Esophagus muscularis mucosa (tissue), 4 donors: ENCODE results near the gene ZNF408. TPM values are rescaled to one million over a fixed set of nuclear protein-coding genes. Genes with fewer than 3 reads are reported as not detected.
"Not testable (repeated sequence)": the region's sequence is repeated elsewhere in the genome, so short reads cannot be mapped to it uniquely, and the experiment has no call there.

ENCODE experiments used
- DNase-seq: peaks from one replicate; pipeline ENCODE4 v3.0.0-alpha.2; 2017; ENCODE audit errors: extremely low spot score
- H3K27ac ChIP-seq, 4 donors: fragments of 200-600 bp; sonication (generic); replicated peaks in 1 of 4; 1 replicate in 3 of 4; 2 replicates in 1 of 4; pipeline ENCODE4 v1.5.1; 2016 to 2019; ENCODE audit warnings: mild to moderate bottlenecking in 1 of 4
- H3K27me3 ChIP-seq, 4 donors: fragments of 200-600 bp; sonication (generic); one replicate each; pipeline versions ENCODE4 v1.5.1 to v1.6.0; 2016 to 2019
- H3K36me3 ChIP-seq, 4 donors: fragments of 200-600 bp; sonication (generic); one replicate each; pipeline ENCODE4 v1.5.1; 2016 to 2019
- H3K4me1 ChIP-seq, 4 donors: fragments of 200-600 bp; sonication (generic); one replicate each; pipeline ENCODE4 v1.5.1; 2016 to 2019
- H3K4me3 ChIP-seq, 4 donors: fragments of 200-600 bp; sonication (generic); 1 replicate in 2 of 4; 2 replicates in 2 of 4; pipeline ENCODE4 v1.5.1; 2016 to 2019; ENCODE audit warnings: mild to moderate bottlenecking in 4 of 4, moderate library complexity in 1 of 4
- H3K9me3 ChIP-seq, 4 donors: fragments of 200-600 bp; sonication (generic); 1 replicate in 3 of 4; 2 replicates in 1 of 4; pipeline ENCODE4 v1.5.1; 2016 to 2019
- EP300 ChIP-seq: sonication (generic); formaldehyde crosslinking; IDR thresholded peaks from one replicate; pipeline ENCODE4 v1.6.1; 2017; ENCODE audit warnings: antibody characterized with exemption
- POLR2A ChIP-seq: fragments of 450-650 bp; IDR thresholded peaks from one replicate; pipeline ENCODE4 v1.6.1; 2017; ENCODE audit warnings: antibody characterized with exemption, moderate library complexity, mild to moderate bottlenecking, low read depth
- POLR2AphosphoS5 ChIP-seq, 2 donors: sonication (generic); formaldehyde crosslinking; IDR thresholded peaks; one replicate each; pipeline ENCODE4 v1.6.1; 2017; ENCODE audit warnings: antibody characterized with exemption in 2 of 2
- WGBS: methylation state at CpG from one replicate; pipeline ENCODE4 v1.1.5; 2018; 5-methylcytosine and 5-hydroxymethylcytosine counted together
- intact Hi-C: fragments of 100-400 bp; cut with DNase I; formaldehyde crosslinking; loops from one replicate; pipeline ENCODE4 v1.15.1; 2023
- total RNA-seq, 4 donors: library from RNA; depleted of rRNA; stranded (reverse); fragments of >200 nt; gene quantifications; one replicate each; pipeline versions ENCODE4 v1.1.0 to v1.2.1, GENCODE V29; 2016
- TF ChIP-seq, protein P1 (sequence below), 3 experiments: fragments of 200-600 bp in 2 of 3; fragments of 450-650 bp in 1 of 3; sonication (generic) in 2 of 3; IDR thresholded peaks; one replicate each; pipeline ENCODE4 v1.5.1; 2017 to 2019; ENCODE audit warnings: antibody characterized with exemption in 3 of 3, mild to moderate bottlenecking in 2 of 3, moderate library complexity in 1 of 3

The ZNF408 gene
- total RNA-seq, 4 donors from 2014 or later, result 7.1 to 12.6 (median 10.3) TPM

DNA sequence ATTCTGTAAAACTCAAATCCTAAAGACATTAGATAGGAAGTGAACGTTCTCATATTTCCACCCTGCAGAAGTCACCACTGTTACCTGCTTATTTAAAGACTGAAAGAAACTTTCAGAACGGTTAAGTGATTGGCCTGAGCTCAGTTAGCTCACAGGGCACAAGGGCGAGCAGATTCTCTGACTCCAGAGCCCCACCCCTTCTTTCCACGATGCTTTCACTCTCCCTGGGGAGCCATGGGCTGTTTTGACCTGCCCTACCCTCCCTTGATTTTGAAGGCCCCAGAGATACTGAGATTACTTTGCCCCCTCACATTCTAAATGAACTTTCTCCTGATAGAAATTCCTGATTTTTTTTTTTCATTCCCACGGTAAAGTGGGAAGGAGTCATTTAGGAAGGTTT lies 34.3 kb upstream of the ZNF408 start:
- intact Hi-C loops, result no loop called here
- 45% methylated on average over 5 of the region's 5 CpGs for WGBS
- DNase-seq, result no peak
- Histone ChIP-seq H3K4me3 (no peak overlapping the region), H3K4me1 (peaks cover 32 to 46% (median 34%) of the 10 kb centered on the region in 4 donors), H3K27me3 (no peaks in the 10 kb centered on the region), H3K36me3 (peaks cover 54 to 100% (median 89%) of the 10 kb centered on the region in 4 donors), H3K27ac (peak overlapping the region; percentile 59 to 70 (median 66)), H3K9me3 (no peaks in the 10 kb centered on the region)
- TF ChIP-seq, protein P1, sequence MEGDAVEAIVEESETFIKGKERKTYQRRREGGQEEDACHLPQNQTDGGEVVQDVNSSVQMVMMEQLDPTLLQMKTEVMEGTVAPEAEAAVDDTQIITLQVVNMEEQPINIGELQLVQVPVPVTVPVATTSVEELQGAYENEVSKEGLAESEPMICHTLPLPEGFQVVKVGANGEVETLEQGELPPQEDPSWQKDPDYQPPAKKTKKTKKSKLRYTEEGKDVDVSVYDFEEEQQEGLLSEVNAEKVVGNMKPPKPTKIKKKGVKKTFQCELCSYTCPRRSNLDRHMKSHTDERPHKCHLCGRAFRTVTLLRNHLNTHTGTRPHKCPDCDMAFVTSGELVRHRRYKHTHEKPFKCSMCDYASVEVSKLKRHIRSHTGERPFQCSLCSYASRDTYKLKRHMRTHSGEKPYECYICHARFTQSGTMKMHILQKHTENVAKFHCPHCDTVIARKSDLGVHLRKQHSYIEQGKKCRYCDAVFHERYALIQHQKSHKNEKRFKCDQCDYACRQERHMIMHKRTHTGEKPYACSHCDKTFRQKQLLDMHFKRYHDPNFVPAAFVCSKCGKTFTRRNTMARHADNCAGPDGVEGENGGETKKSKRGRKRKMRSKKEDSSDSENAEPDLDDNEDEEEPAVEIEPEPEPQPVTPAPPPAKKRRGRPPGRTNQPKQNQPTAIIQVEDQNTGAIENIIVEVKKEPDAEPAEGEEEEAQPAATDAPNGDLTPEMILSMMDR (IDR thresholded peaks at IDR 0.05), result no peak
- TF ChIP-seq POLR2A (no peak), POLR2AphosphoS5 (IDR thresholded peaks at IDR 0.05) (no peak), EP300 (no peak)

DNA sequence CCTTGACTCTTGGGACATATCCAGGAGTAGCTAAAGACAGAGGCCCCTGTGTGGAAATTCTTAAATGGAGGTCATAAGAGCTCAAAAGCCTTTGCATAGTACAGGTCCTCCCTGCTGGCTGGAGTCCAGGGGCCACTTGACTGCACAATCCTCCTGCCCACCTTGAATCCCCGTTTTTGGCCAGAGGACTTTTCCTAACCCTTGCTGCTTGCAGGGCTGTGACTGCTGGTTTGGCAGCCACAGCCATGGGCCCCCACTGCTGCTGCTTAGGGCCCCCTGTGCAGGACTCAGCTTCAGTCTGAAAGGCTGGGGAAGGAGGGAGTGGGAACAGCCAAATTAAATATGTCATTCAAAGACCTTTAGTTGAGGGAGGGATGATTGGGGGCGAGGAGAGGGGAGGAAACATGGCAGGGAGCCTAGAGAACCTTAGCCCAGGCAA lies 33.8 kb upstream of the ZNF408 start:
- Histone ChIP-seq H3K27ac (peak overlapping the region; percentile 59 to 70 (median 66)), H3K27me3 (no peaks in the 10 kb centered on the region), H3K9me3 (no peaks in the 10 kb centered on the region), H3K36me3 (peaks cover 60 to 100% (median 92%) of the 10 kb centered on the region in 4 donors), H3K4me1 (peaks cover 32 to 46% (median 34%) of the 10 kb centered on the region in 4 donors), H3K4me3 (no peak overlapping the region)
- no peak for DNase-seq
- TF ChIP-seq EP300 (no peak), POLR2AphosphoS5 (IDR thresholded peaks at IDR 0.05) (no peak)
- TF ChIP-seq, protein P1 (IDR thresholded peaks at IDR 0.05), result no peak
- 53% methylated on average over 2 of the region's 2 CpGs for WGBS
- intact Hi-C loops, result no loop called here

DNA sequence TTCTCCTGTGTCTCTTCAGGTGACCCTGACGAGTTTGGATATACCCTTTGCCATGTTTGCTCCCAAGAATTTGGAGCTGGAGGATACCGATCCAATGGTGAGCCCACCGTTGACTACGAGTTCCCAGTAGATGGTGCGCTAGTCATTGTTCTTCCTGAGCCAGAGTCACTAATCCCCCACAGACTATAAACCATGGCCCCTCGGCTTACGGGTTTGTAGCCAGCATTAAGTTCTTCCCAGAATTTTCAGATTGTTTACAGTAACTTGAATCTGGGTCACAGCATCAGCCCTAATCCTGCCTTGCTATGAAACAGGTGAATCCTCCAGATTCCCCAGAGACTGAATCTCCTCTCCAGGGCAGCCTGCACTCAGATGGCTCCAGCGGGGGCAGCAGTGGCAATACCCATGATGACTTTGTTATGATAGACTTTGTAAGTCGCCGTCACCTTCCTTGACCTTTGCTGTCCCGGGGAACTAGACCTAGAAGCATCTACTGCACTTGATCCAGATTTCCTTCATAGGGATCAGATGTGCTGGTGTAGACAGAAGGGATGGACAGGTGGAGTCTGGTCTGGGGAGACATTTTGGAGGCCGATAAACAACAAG lies 32.2 kb upstream of the ZNF408 start:
- Histone ChIP-seq H3K27me3 (no peaks in the 10 kb centered on the region), H3K27ac (peak overlapping the region; percentile 59 to 70 (median 66)), H3K4me1 (peaks cover 32 to 43% (median 32%) of the 10 kb centered on the region in 4 donors), H3K36me3 (peaks cover 69 to 100% (median 95%) of the 10 kb centered on the region in 4 donors), H3K9me3 (no peaks in the 10 kb centered on the region), H3K4me3 (no peak overlapping the region)
- TF ChIP-seq EP300 (no peak), POLR2A (no peak), POLR2AphosphoS5 (IDR thresholded peaks at IDR 0.05) (no peak)
- TF ChIP-seq, protein P1 (IDR thresholded peaks at IDR 0.05), result no peak
- WGBS, result 89% methylated on average over 11 of the region's 12 CpGs
- intact Hi-C loops, result no loop called here
- no peak for DNase-seq

DNA sequence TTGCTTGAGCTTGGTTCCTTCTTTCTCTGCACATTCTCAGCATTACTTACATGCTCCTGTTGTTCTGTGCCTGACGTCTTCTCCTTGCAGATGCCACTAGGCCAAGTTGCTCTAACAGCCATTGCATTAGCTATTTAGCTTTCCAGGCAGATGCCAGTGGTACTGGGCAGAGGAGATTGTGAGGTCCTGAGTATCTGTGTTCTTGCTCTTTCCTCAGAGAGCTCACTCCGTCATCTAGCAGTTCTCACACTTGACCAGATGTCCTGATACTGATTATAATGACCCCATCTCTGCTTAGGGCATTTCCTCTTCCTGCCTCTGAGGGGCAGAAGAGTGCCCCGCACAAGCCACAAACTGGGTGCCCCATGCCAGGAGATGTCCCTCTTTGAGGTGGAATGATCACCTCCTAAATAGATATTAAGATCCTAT lies 31.1 kb upstream of the ZNF408 start:
- DNase-seq, result no peak
- Histone ChIP-seq H3K4me3 (no peak overlapping the region), H3K36me3 (peaks cover 61 to 94% (median 89%) of the 10 kb centered on the region in 4 donors), H3K4me1 (peaks cover 32 to 50% (median 43%) of the 10 kb centered on the region in 4 donors), H3K27me3 (no peaks in the 10 kb centered on the region), H3K9me3 (no peaks in the 10 kb centered on the region), H3K27ac (peak overlapping the region in 3 of 4 donors; percentile 5 to 12 (median 11))
- intact Hi-C loops, result no loop called here
- 68% methylated on average over 3 of the region's 3 CpGs for WGBS
- TF ChIP-seq POLR2A (no peak), POLR2AphosphoS5 (IDR thresholded peaks at IDR 0.05) (no peak), EP300 (no peak)
- TF ChIP-seq, protein P1 (IDR thresholded peaks at IDR 0.05), result peak in 1 of 3 experiments; percentile 16

DNA sequence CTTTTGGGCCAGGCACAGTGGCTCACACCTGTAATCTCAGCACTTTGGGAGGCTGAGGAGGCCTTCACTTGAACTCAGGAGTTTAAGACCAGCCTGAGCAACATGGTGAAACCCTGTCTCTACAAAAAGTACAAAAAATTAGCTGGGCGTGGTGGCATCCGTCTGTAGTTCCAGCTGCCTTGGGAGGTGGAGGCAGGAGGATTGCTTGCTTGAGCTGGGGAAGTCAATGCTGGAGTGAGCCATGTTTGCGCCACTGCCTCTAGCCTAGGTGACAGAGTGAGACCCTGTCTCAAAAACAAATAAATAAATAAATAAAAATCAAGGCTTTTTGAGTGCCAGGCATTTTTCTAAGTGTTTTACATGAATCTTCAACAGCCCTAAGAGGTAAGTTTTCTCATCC lies 30.3 kb upstream of the ZNF408 start:
- H3K27ac ChIP-seq, result peak overlapping the region in 1 of 4 donors; percentile 5
- DNase-seq, H3K9me3 ChIP-seq, intact Hi-C loops, H3K4me3 ChIP-seq, H3K27me3 ChIP-seq: not testable (repeated sequence)
- 93% methylated on average over 3 of the region's 3 CpGs for WGBS
- peaks cover 56 to 87% (median 81%) of the 10 kb centered on the region in 4 donors for H3K36me3 ChIP-seq
- peaks cover 34 to 58% (median 51%) of the 10 kb centered on the region in 4 donors for H3K4me1 ChIP-seq
